Transverse colon (tissue), 4 donors: ENCODE measurements around the gene KRI1. TPM values are rescaled to one million over a fixed set of nuclear protein-coding genes. Genes with fewer than 3 reads are reported as not detected.

Experiments used
- DNase-seq: peaks from one replicate; pipeline ENCODE4 v3.0.0-alpha.2; 2019
- H3K27ac ChIP-seq, 4 donors: fragments of 200-600 bp; sonication (generic); 2 replicates each; pipeline ENCODE4 v1.5.1; 2016 to 2018; ENCODE audit warnings: inconsistent platforms in 4 of 4
- H3K27me3 ChIP-seq: fragments of 200-600 bp; sonication (generic); 2 replicates; pipeline ENCODE4 v1.5.1; 2017; ENCODE audit warnings: inconsistent platforms
- H3K36me3 ChIP-seq, 4 donors: fragments of 200-600 bp; sonication (generic); 2 replicates each; pipeline ENCODE4 v1.5.1; 2017 to 2019; ENCODE audit warnings: inconsistent platforms in 4 of 4
- H3K4me1 ChIP-seq, 4 donors: fragments of 200-600 bp; sonication (generic); 2 replicates each; pipeline ENCODE4 v1.5.1; 2017 to 2020; ENCODE audit warnings: inconsistent platforms in 4 of 4
- H3K4me3 ChIP-seq, 4 donors: fragments of 200-600 bp; sonication (generic); 1 replicate in 1 of 4; 2 replicates in 3 of 4; pipeline versions ENCODE4 v1.5.1 to v1.6.1; 2017 to 2019; ENCODE audit warnings: inconsistent platforms in 4 of 4
- H3K9me3 ChIP-seq, 2 donors: fragments of 200-600 bp; sonication (generic); 2 replicates each; pipeline ENCODE4 v1.5.1; 2017 to 2019; ENCODE audit warnings: inconsistent platforms in 2 of 2
- CTCF ChIP-seq, 5 experiments: fragments of 200-600 bp in 3 of 5; fragments of 450-650 bp in 2 of 5; sonication (generic) in 3 of 5; IDR thresholded peaks; 1 replicate in 2 of 5; 2 replicates in 3 of 5; pipeline ENCODE4 v1.5.1; 2016 to 2017; ENCODE audit warnings: antibody characterized with exemption in 5 of 5, inconsistent platforms in 3 of 5, mild to moderate bottlenecking in 2 of 5, moderate library complexity in 1 of 5
- EP300 ChIP-seq: sonication (generic); formaldehyde crosslinking; IDR thresholded peaks from one replicate; pipeline ENCODE4 v1.6.1; 2017; ENCODE audit warnings: antibody characterized with exemption, low read depth
- POLR2A ChIP-seq: fragments of 450-650 bp; IDR thresholded peaks from one replicate; pipeline ENCODE4 v1.6.1; 2016; ENCODE audit warnings: antibody characterized with exemption, mild to moderate bottlenecking, moderate library complexity
- POLR2AphosphoS5 ChIP-seq, 3 donors: sonication (generic); formaldehyde crosslinking; IDR thresholded peaks; one replicate each; pipeline ENCODE4 v1.6.1; 2016; ENCODE audit warnings: antibody characterized with exemption in 3 of 3
- WGBS, 2 donors: methylation state at CpG; one replicate each; pipeline ENCODE4 v1.1.5; 2018; ENCODE audit warnings: low coverage in 1 of 2; 5-methylcytosine and 5-hydroxymethylcytosine counted together
- in situ Hi-C, 4 donors: fragments of 200-750 bp; cut with MboI; loops; one replicate each; pipeline versions ENCODE4 v1.15.0 to v1.15.1; 2017; ENCODE audit warnings: low sequenced_read_pairs in 3 of 4, low pct_ligation_motif_present in 1 of 4, low pct_unique_long_range_greater_than_20kb in 1 of 4
- intact Hi-C: fragments of 100-400 bp; cut with DNase I; formaldehyde crosslinking; loops from one replicate; pipeline ENCODE4 v1.15.1; 2023; ENCODE audit warnings: low total_unique reads
- total RNA-seq, 4 donors: library from RNA; depleted of rRNA; stranded (reverse); fragments of >200 nt; gene quantifications; one replicate each; pipeline ENCODE4 v1.1.0, GENCODE V29; 2016

KRI1 gene
- total RNA-seq, 4 donors from 2014 or later: 12.7 to 53.1 (median 27.9) TPM

- no peak for DNase-seq
- H3K4me3 ChIP-seq: peak overlapping the region in 2 of 4 donors; percentile 14 to 26
- no peaks in the 10 kb centered on the region for H3K36me3 ChIP-seq
- H3K4me1 ChIP-seq: peaks cover 11 to 32% (median 22%) of the 10 kb centered on the region in 4 donors
- no peaks in the 10 kb centered on the region for H3K9me3 ChIP-seq
- no peak for TF ChIP-seq POLR2A
- no peak for TF ChIP-seq CTCF (IDR thresholded peaks at IDR 0.05)
- TF ChIP-seq EP300: no peak
- no peak for TF ChIP-seq POLR2AphosphoS5 (IDR thresholded peaks at IDR 0.05)
- peaks cover 93% of the 10 kb centered on the region for H3K27me3 ChIP-seq
- no peak overlapping the region for H3K27ac ChIP-seq
- in situ Hi-C loops (no loop called here), intact Hi-C loops (no loop called here)
- 57 to 80% methylated on average over 1 to 10 of the region's 10 CpGs for WGBS, 2 donors
Measured at GRCh38 chr19:10516671-10517286, 49.0 kb downstream of the KRI1 start.

DNA sequence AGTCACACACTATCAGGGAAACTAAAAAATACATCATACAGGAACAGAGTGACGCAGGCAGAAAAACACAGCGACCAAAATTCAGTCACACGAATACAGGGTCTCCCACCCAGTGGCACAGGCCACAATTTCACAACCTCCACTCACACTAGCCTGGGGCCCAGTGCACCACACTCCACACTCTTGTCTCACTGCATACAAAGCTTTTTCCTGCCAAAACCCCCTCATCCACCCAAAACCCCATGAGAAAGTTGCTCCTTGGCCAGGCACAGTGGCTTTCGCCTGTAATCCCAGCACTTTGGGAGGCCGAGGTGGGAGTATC lies 49.8 kb downstream of the KRI1 start:
- Histone ChIP-seq H3K4me3 (no peak overlapping the region), H3K27me3 (peaks cover 100% of the 10 kb centered on the region), H3K4me1 (peaks cover 11 to 32% (median 22%) of the 10 kb centered on the region in 4 donors), H3K36me3 (no peaks in the 10 kb centered on the region), H3K27ac (no peak overlapping the region), H3K9me3 (no peaks in the 10 kb centered on the region)
- in situ Hi-C loops: no loop called here
- intact Hi-C loops: no loop called here
- no peak for TF ChIP-seq EP300
- TF ChIP-seq CTCF (IDR thresholded peaks at IDR 0.05): no peak
- TF ChIP-seq POLR2AphosphoS5 (IDR thresholded peaks at IDR 0.05): no peak
- no peak for DNase-seq
- 73 to 89% methylated on average over 4 to 5 of the region's 5 CpGs for WGBS, 2 donors

DNA sequence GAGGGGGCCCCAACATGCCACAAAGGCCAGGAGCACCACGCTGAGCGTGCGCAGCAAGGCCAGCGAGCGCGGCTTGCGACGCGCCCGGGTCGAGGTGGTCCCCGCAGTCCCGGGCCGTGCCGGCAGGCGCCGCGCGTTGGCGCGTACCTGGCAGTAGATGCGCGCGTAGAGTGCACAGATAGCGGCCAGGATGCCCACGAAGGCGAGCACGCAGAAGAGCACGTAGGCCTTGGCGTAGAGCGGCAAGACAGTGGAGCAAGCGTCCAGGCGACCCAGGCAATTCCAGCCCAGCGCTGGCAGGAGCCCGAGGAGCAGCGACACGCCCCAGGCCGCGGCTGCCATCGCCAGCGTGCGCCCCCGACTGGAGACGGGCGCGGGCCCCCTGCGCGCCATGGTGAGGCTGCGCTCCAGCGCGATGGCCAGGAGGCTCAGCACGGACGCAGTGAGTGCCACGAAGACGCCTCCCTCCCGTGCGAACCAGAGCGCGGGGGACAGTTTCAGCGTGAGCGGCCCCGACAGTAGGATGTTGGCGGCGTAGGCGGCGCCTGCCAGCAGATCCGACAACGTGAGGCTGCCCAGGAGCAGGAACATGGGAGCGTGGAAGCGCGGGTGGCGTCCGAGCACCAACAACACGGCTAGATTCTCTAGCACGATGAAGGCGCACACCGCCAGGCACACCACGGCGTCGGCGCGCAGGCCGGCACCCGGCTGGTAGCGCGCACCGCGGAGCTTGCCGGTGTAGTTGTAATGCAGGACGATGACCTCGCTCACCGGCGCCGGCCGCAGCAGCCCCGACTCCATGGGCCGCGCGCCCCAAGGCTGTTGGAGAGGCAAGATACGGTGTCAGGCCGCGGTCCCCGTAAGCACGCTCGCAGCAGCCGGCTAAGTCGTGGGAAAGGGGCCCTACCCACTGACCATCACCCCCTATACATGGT lies 51.3 kb downstream of the KRI1 start:
- in situ Hi-C loops (no loop called here), intact Hi-C loops (no loop called here)
- TF ChIP-seq CTCF (IDR thresholded peaks at IDR 0.05) (no peak), EP300 (no peak), POLR2A (no peak), POLR2AphosphoS5 (IDR thresholded peaks at IDR 0.05) (no peak)
- Histone ChIP-seq H3K27me3 (peaks cover 100% of the 10 kb centered on the region), H3K4me1 (peaks cover 11 to 36% (median 22%) of the 10 kb centered on the region in 4 donors), H3K4me3 (no peak overlapping the region), H3K9me3 (no peaks in the 10 kb centered on the region), H3K36me3 (no peaks in the 10 kb centered on the region), H3K27ac (no peak overlapping the region)
- DNase-seq: no peak
- WGBS, 2 donors: 28% methylated on average over 14 of the region's 107 CpGs; no CpG with 5 or more reads in 1 of the 2 donors

DNA sequence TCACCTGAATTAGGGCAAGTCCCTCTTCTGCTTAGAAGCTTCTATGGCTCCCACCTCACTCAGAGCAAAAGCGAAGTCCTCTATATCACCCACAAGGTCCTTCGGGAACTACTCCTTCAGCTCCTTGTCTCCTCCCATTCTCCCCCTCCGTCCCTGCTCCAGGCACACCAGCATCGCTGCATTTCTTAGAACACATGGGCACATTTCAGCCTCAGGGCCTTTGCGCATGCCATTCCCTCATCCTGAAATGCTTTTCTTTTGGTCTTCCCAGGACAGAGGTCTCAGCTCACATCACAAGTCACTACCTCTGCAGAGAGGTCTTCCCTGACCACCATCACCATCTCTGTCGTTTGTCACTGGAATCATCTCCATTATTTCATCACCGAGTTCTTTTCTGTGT lies 52.6 kb downstream of the KRI1 start:
- H3K27me3 ChIP-seq: peaks cover 92% of the 10 kb centered on the region
- H3K36me3 ChIP-seq: no peaks in the 10 kb centered on the region
- in situ Hi-C loops: no loop called here
- peaks cover 11 to 27% (median 16%) of the 10 kb centered on the region in 4 donors for H3K4me1 ChIP-seq
- no peaks in the 10 kb centered on the region for H3K9me3 ChIP-seq
- DNase-seq: no peak
- TF ChIP-seq EP300: no peak
- H3K4me3 ChIP-seq: no peak overlapping the region
- WGBS, 2 donors: 80 to 81% methylated on average over 7 of the region's 7 CpGs
- H3K27ac ChIP-seq: no peak overlapping the region
- intact Hi-C loops: no loop called here
